GM23338 (cell line): ENCODE results near the gene SH3RF2. TPM values are rescaled to one million over a fixed set of nuclear protein-coding genes. Genes with fewer than 3 reads are reported as not detected.
"Not testable (repeated sequence)": the region's sequence is repeated elsewhere in the genome, so short reads cannot be mapped to it uniquely, and the experiment has no call there.

Source experiments
- ATAC-seq: fragments of 200-7000 bp; cut with Tn5 transposase; 3 replicates; pipeline ENCODE4 v1.9.1; 2020
- DNase-seq: peaks from one replicate; pipeline ENCODE4 v3.0.0-alpha.2; 2015; ENCODE audit warnings: low spot score
- H2AFZ ChIP-seq: fragments of 200-600 bp; sonication (generic); 2 replicates; pipeline ENCODE4 v1.8.0; 2016; ENCODE audit warnings: antibody characterized with exemption, mild to moderate bottlenecking, moderate library complexity
- H3F3A ChIP-seq: fragments of 200-600 bp; sonication (generic); replicated peaks from 2 replicates; pipeline ENCODE4 v1.8.0; 2017; ENCODE audit warnings: antibody characterized with exemption, mixed run types, low read depth
- H3K27ac ChIP-seq: fragments of 200-600 bp; sonication (generic); 2 replicates; pipeline ENCODE4 v1.6.1; 2016; ENCODE audit warnings: low read depth
- H3K27me3 ChIP-seq: fragments of 200-600 bp; sonication (generic); 2 replicates; pipeline ENCODE4 v1.8.0; 2016; ENCODE audit warnings: mild to moderate bottlenecking, mixed run types, moderate library complexity; ENCODE audit not compliant: insufficient read depth
- H3K36me3 ChIP-seq: fragments of 200-600 bp; sonication (generic); 2 replicates; pipeline ENCODE4 v1.8.0; 2016; ENCODE audit warnings: mild to moderate bottlenecking; ENCODE audit not compliant: insufficient read depth
- H3K4me1 ChIP-seq: fragments of 200-600 bp; sonication (generic); 2 replicates; pipeline ENCODE4 v1.8.0; 2016; ENCODE audit warnings: mild to moderate bottlenecking, moderate library complexity; ENCODE audit not compliant: insufficient read depth
- H3K4me2 ChIP-seq: fragments of 200-600 bp; sonication (generic); 2 replicates; pipeline ENCODE4 v1.7.1; 2017; ENCODE audit warnings: mixed run types
- H3K4me3 ChIP-seq: fragments of 200-600 bp; sonication (generic); 2 replicates; pipeline ENCODE4 v1.6.1; 2016; ENCODE audit warnings: mixed run types
- H3K79me2 ChIP-seq: fragments of 200-600 bp; sonication (generic); replicated peaks from 2 replicates; pipeline ENCODE4 v1.8.0; 2017; ENCODE audit warnings: mild to moderate bottlenecking; ENCODE audit not compliant: insufficient read depth
- H3K9me2 ChIP-seq: fragments of 200-600 bp; sonication (generic); 2 replicates; pipeline ENCODE4 v1.8.0; 2017; ENCODE audit not compliant: insufficient read depth
- H4K20me1 ChIP-seq: fragments of 200-600 bp; sonication (generic); replicated peaks from 2 replicates; pipeline ENCODE4 v1.8.0; 2017; ENCODE audit warnings: mild to moderate bottlenecking; ENCODE audit not compliant: insufficient read depth
- H3K27ac Mint-ChIP-seq: 2 replicates; pipeline ENCODE4 v1.8.0; 2020; ENCODE audit warnings: inconsistent platforms, mild to moderate bottlenecking, moderate library complexity, mixed read lengths
- H3K27me3 Mint-ChIP-seq: 3 replicates; pipeline ENCODE4 v1.8.0; 2022; ENCODE audit warnings: low read depth, mild to moderate bottlenecking, moderate library complexity, mixed read lengths, inconsistent platforms; ENCODE audit not compliant: insufficient read depth, poor library complexity
- H3K36me3 Mint-ChIP-seq: 3 replicates; pipeline ENCODE4 v1.8.0; 2021; ENCODE audit warnings: low read depth, mild to moderate bottlenecking, inconsistent platforms, moderate library complexity, mixed read lengths
- H3K4me1 Mint-ChIP-seq: 3 replicates; pipeline ENCODE4 v1.8.0; 2020; ENCODE audit warnings: mild to moderate bottlenecking, inconsistent platforms, mixed read lengths
- H3K4me3 Mint-ChIP-seq: 3 replicates; pipeline ENCODE4 v1.8.0; 2021; ENCODE audit warnings: moderate library complexity, mild to moderate bottlenecking, inconsistent platforms, mixed read lengths
- H3K9me3 Mint-ChIP-seq: 3 replicates; pipeline ENCODE4 v1.8.0; 2020; ENCODE audit warnings: moderate library complexity, mild to moderate bottlenecking, inconsistent platforms, mixed read lengths
- JUNB ChIP-seq: IDR thresholded peaks from one replicate; pipeline ENCODE4 v1.6.1; 2016; ENCODE audit warnings: antibody characterized with exemption; ENCODE audit not compliant: unreplicated experiment
- REST ChIP-seq: IDR thresholded peaks from one replicate; pipeline ENCODE4 v1.6.1; 2018; ENCODE audit warnings: antibody characterized with exemption; ENCODE audit not compliant: unreplicated experiment
- ZNF462 ChIP-seq: fragments of 250-450 bp; sonication (Bioruptor Pico); IDR thresholded peaks from 2 replicates; pipeline ENCODE4 v1.5.0; 2020; ENCODE audit warnings: mild to moderate bottlenecking, moderate library complexity
- polyA plus RNA-seq: library from polyadenylated mRNA; unstranded; fragments of >200 nt; fragmentation: Nextera tagmentation; extraction: Ambion mirVana; gene quantifications from 2 replicates; pipeline ENCODE4 v1.2.1, GENCODE V29; 2016
- total RNA-seq: library from RNA; depleted of rRNA; stranded (reverse); fragments of >200 nt; shearing (Covaris generic); gene quantifications from 2 replicates; pipeline ENCODE4 v1.2.3, GENCODE V29; 2014

SH3RF2 gene
- total and polyA plus RNA-seq, 2 experiments from 2014 or later: 1.7 to 2.4 TPM

DNA sequence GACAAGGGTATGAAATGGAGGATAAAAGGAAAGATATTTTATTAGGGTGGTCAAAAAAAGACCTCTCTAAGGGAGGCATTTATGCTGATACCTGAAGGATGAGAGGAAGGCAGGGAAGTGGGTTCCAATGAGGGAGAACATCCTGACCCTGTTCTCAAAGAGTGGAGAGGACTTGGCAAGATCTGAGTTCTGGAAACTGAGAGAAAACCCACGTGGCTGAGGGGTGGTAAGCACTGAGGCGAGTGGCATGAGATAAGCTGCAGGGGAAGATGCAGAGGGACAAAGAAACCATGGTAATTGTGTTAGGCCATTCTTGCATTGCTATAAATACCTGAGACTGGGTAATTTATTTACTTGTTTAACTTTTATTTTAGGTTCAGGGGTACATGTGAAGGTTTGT, 16.8 kb downstream of the SH3RF2 start:
- Mint-ChIP-seq H3K27ac (no peak overlapping the region), H3K27me3 (peaks cover 3% of the 10 kb centered on the region), H3K9me3 (no peaks in the 10 kb centered on the region), H3K4me1 (peaks cover 20% of the 10 kb centered on the region), H3K4me3 (no peak overlapping the region), H3K36me3 (no peaks in the 10 kb centered on the region)
- no peaks in the 10 kb centered on the region for H3K79me2 ChIP-seq
- H3K36me3 ChIP-seq: no peaks in the 10 kb centered on the region
- DNase-seq: no peak
- H3K27ac ChIP-seq: no peak overlapping the region
- no peak overlapping the region for H3K4me2 ChIP-seq
- TF ChIP-seq REST (no peak), JUNB (no peak), ZNF462 (CRISPR knock-in tag) (no peak)
- ATAC-seq: no peak
- H2AFZ ChIP-seq: no peak overlapping the region
- no peak overlapping the region for H3K4me3 ChIP-seq
- H4K20me1 ChIP-seq: no peaks in the 10 kb centered on the region
- H3K4me1 ChIP-seq: 0 out of 2 replicates have a peak, but pooled peaks cover 6% of the 10 kb centered on the region
- H3K27me3 ChIP-seq: no peaks in the 10 kb centered on the region
- H3K9me2 ChIP-seq: no peaks in the 10 kb centered on the region
- no peaks in the 10 kb centered on the region for H3F3A ChIP-seq

DNA sequence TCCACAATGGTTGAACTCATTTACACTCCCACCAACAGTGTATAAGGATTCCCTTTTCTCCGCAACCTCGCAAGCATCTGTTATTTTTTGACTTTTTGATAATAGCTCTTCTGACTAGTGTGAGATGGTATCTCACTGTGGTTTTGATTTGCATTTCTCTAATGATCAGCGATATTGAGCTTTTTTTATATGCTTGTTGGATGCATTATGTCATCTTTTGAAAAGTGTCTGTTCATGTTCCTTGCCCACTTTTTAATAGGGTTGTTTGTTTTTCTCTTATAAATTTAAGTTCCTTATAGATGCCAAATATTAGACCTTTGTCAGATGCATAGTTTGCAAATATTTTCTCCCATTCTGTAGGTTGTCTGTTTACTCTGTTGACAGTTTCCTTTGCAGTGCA, 17.8 kb downstream of the SH3RF2 start:
- H3K27ac Mint-ChIP-seq: not testable (repeated sequence)

More for the DNA sequence above, 17.8 kb downstream of the SH3RF2 start:
- H2AFZ ChIP-seq, H3K36me3 ChIP-seq, H3K4me2 ChIP-seq, H3F3A ChIP-seq, H3K4me1 ChIP-seq, H3K9me3 Mint-ChIP-seq, H3K79me2 ChIP-seq, H3K27ac ChIP-seq, H4K20me1 ChIP-seq, DNase-seq, ATAC-seq, H3K27me3 ChIP-seq, H3K9me2 ChIP-seq, H3K36me3 Mint-ChIP-seq, H3K27me3 Mint-ChIP-seq, H3K4me3 Mint-ChIP-seq, H3K4me3 ChIP-seq: not testable (repeated sequence)
- peaks cover 16% of the 10 kb centered on the region; the same call in 2 of the 3 replicates for H3K4me1 Mint-ChIP-seq
